ENCODE measurements around the gene GALNT2.

GALNT2 gene

DNA sequence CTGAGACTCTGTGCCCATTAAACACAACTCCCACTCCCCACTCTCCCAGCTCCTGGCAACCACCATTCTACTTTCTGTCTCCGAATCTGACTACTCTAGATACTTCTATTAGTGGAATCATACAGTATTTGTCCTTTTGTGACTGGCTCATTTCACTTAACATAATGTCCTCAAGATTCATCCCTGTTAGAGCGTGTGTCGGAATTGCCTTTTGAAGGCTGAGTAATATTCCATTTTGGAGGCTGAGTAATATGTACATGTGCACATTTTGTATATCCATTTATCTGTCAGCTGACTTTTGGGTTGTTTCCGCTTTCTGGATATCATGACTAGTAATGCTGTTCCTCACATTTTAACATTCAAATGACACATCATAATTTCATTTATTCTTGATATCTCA lies 30.3 kb downstream of the GALNT2 start:
- Histone ChIP-seq H3K27me3 (ENCODE audit: insufficient read depth, poor library complexity, severe bottlenecking) (no peaks in the 10 kb centered on the region), H3K27ac (replicated peaks) (no peak overlapping the region), H3K4me3 (replicated peaks; ENCODE audit: insufficient read depth, low read length) (no peak overlapping the region)
- DNase-seq (ENCODE audit: low read depth in 1 of 2, low spot score in 1 of 2), result no peak
- TF ChIP-seq, protein P1, sequence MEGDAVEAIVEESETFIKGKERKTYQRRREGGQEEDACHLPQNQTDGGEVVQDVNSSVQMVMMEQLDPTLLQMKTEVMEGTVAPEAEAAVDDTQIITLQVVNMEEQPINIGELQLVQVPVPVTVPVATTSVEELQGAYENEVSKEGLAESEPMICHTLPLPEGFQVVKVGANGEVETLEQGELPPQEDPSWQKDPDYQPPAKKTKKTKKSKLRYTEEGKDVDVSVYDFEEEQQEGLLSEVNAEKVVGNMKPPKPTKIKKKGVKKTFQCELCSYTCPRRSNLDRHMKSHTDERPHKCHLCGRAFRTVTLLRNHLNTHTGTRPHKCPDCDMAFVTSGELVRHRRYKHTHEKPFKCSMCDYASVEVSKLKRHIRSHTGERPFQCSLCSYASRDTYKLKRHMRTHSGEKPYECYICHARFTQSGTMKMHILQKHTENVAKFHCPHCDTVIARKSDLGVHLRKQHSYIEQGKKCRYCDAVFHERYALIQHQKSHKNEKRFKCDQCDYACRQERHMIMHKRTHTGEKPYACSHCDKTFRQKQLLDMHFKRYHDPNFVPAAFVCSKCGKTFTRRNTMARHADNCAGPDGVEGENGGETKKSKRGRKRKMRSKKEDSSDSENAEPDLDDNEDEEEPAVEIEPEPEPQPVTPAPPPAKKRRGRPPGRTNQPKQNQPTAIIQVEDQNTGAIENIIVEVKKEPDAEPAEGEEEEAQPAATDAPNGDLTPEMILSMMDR (IDR thresholded peaks at IDR 0.05; ENCODE audit: insufficient read depth, low read length), result no peak
- no peak for TF ChIP-seq SPI1 (IDR thresholded peaks at IDR 0.05; ENCODE audit: borderline replicate concordance, low read depth)
- no peak for TF ChIP-seq GABPA (IDR thresholded peaks at IDR 0.05; ENCODE audit: low read depth)
- no peak for TF ChIP-seq POLR2AphosphoS5 (IDR thresholded peaks at IDR 0.05; ENCODE audit: low read depth)
- TF ChIP-seq, protein P2, sequence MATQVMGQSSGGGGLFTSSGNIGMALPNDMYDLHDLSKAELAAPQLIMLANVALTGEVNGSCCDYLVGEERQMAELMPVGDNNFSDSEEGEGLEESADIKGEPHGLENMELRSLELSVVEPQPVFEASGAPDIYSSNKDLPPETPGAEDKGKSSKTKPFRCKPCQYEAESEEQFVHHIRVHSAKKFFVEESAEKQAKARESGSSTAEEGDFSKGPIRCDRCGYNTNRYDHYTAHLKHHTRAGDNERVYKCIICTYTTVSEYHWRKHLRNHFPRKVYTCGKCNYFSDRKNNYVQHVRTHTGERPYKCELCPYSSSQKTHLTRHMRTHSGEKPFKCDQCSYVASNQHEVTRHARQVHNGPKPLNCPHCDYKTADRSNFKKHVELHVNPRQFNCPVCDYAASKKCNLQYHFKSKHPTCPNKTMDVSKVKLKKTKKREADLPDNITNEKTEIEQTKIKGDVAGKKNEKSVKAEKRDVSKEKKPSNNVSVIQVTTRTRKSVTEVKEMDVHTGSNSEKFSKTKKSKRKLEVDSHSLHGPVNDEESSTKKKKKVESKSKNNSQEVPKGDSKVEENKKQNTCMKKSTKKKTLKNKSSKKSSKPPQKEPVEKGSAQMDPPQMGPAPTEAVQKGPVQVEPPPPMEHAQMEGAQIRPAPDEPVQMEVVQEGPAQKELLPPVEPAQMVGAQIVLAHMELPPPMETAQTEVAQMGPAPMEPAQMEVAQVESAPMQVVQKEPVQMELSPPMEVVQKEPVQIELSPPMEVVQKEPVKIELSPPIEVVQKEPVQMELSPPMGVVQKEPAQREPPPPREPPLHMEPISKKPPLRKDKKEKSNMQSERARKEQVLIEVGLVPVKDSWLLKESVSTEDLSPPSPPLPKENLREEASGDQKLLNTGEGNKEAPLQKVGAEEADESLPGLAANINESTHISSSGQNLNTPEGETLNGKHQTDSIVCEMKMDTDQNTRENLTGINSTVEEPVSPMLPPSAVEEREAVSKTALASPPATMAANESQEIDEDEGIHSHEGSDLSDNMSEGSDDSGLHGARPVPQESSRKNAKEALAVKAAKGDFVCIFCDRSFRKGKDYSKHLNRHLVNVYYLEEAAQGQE (IDR thresholded peaks at IDR 0.05; ENCODE audit: insufficient replicate concordance, low read depth), result no peak

DNA sequence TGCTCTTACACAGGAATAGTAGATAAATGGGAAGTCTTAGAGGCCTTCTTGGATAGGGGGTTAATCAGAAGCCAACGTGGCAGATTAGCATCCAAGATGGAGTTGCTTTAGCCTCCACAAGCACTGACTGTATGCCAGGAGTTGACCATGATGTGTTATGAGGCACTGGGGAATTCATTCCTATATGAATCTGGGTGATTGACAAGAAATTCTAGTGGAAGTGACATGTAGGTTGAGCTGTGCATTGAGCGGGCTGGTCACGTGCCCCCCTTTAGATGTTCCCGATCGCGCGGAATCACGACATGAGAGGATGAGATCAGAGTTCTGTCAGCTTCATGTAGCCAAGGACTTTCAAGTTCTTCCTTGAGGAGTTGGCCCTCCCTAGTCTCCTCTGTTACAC lies 31.7 kb downstream of the GALNT2 start:
- H3K27me3 ChIP-seq (ENCODE audit: insufficient read depth, poor library complexity, severe bottlenecking), result no peaks in the 10 kb centered on the region
- TF ChIP-seq SPI1 (IDR thresholded peaks at IDR 0.05; ENCODE audit: borderline replicate concordance, low read depth) (no peak), POLR2AphosphoS5 (IDR thresholded peaks at IDR 0.05; ENCODE audit: low read depth) (no peak), GABPA (IDR thresholded peaks at IDR 0.05; ENCODE audit: low read depth) (no peak)
- TF ChIP-seq, protein P1 (IDR thresholded peaks at IDR 0.05; ENCODE audit: insufficient read depth, low read length), result no peak
- TF ChIP-seq, protein P2 (IDR thresholded peaks at IDR 0.05; ENCODE audit: insufficient replicate concordance, low read depth), result no peak
- DNase-seq (ENCODE audit: low read depth in 1 of 2, low spot score in 1 of 2), result no peak
- H3K4me3 ChIP-seq (replicated peaks; ENCODE audit: insufficient read depth, low read length), result no peak overlapping the region
- no peak overlapping the region for H3K27ac ChIP-seq (replicated peaks)

DNA sequence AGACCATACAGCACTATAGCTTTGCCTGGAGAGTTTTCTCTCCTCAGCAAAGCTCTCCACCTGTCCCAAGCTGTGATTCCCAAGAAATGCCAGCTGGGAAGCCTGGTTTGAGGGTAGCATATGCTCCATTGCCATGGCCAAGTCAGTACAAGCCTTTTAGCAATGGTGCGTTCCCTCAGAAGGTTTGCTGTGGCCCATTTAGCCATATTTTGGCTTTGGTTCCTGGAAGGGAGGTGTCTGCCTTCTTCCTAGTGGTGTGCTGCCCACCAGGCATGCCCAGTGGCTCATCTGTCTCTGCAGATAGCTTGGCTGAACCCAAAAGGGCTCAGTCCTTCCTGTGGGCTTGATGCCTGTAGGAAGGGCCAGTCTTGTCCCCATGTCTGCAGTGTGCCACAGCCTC lies 32.4 kb downstream of the GALNT2 start:
- Histone ChIP-seq H3K27ac (replicated peaks) (no peak overlapping the region), H3K4me3 (replicated peaks; ENCODE audit: insufficient read depth, low read length) (no peak overlapping the region), H3K27me3 (ENCODE audit: insufficient read depth, poor library complexity, severe bottlenecking) (no peaks in the 10 kb centered on the region)
- TF ChIP-seq SPI1 (IDR thresholded peaks at IDR 0.05; ENCODE audit: borderline replicate concordance, low read depth) (no peak), POLR2AphosphoS5 (IDR thresholded peaks at IDR 0.05; ENCODE audit: low read depth) (no peak), GABPA (IDR thresholded peaks at IDR 0.05; ENCODE audit: low read depth) (no peak)
- TF ChIP-seq, protein P2 (IDR thresholded peaks at IDR 0.05; ENCODE audit: insufficient replicate concordance, low read depth), result no peak
- TF ChIP-seq, protein P1 (IDR thresholded peaks at IDR 0.05; ENCODE audit: insufficient read depth, low read length), result no peak
- no peak for DNase-seq (ENCODE audit: low read depth in 1 of 2, low spot score in 1 of 2)
